HG03521 (cell line): ENCODE data around the gene CEP72.
"Not testable (repeated sequence)": the region's sequence is repeated elsewhere in the genome, so short reads cannot be mapped to it uniquely, and the experiment has no call there.

Experiments used
- ATAC-seq: cut with Tn5 transposase; IDR thresholded peaks from one replicate; pipeline ENCODE4 v1.9.1; 2021; ENCODE audit warnings: mild to moderate bottlenecking, moderate library complexity; ENCODE audit not compliant: unreplicated experiment

CEP72 gene

GRCh38 chr5:579746-580366 lies 32.3 kb upstream of the CEP72 start:
- ATAC-seq = no peak

GRCh38 chr5:580436-580835 lies 31.7 kb upstream of the CEP72 start:
- no peak for ATAC-seq

DNA sequence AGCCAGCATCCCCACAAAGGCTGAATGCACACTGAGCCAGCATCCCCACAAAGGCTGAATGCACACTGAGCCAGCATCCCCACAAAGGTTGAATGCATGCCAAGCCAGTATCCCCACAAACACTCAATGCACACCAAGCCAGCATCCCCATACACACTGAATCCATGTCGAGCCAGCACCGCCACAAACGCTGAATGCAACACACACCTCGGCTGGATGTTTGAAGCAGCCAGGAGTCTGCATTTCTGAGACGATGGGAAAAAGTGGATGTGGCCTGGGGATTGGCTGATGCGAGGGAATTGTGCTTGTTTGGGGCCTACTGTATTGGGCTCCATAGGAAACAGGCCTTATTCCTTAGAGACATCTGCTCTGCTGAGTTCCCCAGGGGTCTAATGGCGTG lies 30.9 kb upstream of the CEP72 start:
- ATAC-seq = no peak

DNA sequence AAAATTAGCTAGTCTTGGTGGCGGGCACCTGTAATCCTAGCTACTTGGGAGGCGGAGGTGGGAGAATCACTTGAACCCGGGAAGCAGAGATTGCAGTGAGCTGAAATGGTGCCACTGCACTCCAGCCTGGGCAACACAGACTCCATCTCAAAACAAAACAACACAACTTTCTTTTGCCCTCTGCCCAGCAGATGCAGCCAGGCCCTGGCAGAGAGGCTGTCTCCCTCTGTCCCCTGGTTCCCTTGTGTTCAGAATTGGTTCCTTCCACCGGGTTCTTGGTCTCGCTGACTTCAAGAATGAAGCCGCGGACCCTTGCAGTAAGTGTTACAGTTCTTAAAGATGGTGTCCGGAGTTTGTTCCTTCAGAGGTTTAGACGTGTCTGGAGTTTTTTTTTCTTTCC lies 30.2 kb upstream of the CEP72 start:
- ATAC-seq = no peak

- ATAC-seq = not testable (repeated sequence)
These were observed 29.7 kb upstream of the CEP72 start for GRCh38 chr5:582445-582844.

DNA sequence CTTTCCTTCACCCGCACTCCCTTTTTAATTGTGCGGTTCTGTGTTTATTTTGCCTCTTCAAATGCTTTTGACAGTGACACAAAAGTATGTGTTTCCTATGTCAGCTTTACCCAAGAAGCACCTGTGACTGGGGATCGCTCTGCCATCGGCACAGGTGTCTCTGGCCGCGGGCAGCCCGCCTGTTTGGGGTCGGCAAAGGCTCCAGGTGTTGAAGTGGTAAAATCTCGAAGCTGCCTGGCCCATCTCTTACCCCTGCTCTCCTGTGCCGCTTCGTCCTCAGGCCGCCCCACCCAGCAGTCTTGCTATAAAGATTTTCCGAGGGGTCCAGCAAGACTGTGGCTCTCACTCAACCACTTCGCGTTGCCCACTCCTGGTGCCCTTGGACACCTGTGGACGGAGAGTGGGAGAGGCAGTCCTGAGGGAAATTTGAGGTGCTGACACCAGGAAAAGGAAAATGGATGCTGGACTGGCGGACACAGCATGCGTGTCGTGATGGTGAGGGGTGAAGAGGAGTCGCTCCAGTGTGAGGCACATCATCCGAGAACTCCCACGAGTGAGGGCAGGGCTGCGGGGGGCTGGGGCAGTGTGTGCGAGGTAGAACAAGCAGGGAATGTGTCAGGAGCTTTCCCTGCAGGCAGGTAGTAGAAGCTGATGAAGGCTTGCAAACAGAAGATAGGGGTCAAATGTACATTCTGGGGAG lies 29.1 kb upstream of the CEP72 start:
- ATAC-seq = no peak

GRCh38 chr5:583645-584044 lies 28.5 kb upstream of the CEP72 start:
- no peak for ATAC-seq

GRCh38 chr5:584216-584615 lies 27.9 kb upstream of the CEP72 start:
- no peak for ATAC-seq

DNA sequence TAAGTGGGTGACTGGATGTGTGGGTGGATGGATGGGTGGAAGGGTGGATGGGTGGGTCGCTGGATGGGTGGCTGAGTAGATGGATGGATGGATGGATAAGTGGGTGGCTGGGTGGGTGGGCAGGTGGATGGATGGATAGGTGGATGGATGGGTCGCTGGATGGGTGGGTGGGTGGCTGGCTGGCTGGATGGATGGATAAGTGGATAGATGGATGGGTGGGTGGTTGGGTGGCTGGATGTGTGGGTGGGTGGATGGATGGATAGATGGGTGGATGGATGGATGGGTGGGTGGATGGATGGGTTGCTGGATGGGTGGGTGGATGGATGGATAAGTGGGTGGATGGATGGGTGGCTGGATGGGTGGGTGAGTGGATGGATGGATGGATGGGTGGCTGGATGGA lies 27.3 kb upstream of the CEP72 start:
- no peak for ATAC-seq

DNA sequence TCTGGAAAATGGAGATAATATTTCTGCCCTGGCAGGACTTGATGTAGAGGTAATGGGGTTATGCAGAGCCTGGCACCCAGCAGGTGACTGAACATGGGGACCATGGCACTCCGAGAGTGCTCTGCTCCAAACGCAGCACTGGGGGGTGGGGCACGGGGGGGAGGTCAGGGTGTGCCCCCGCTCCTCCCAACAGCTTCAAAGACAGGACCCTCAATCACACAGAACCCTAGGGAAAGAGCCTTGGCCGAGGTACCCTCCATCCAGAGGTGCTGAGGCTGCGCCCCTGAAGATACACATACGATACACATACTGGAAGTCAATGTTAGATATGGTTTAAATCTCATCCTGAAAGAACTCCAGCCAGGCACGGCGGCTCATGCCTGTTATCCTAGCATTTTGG lies 26.6 kb upstream of the CEP72 start:
- ATAC-seq = no peak

GRCh38 chr5:585962-586628 lies 26.0 kb upstream of the CEP72 start:
- no peak for ATAC-seq

DNA sequence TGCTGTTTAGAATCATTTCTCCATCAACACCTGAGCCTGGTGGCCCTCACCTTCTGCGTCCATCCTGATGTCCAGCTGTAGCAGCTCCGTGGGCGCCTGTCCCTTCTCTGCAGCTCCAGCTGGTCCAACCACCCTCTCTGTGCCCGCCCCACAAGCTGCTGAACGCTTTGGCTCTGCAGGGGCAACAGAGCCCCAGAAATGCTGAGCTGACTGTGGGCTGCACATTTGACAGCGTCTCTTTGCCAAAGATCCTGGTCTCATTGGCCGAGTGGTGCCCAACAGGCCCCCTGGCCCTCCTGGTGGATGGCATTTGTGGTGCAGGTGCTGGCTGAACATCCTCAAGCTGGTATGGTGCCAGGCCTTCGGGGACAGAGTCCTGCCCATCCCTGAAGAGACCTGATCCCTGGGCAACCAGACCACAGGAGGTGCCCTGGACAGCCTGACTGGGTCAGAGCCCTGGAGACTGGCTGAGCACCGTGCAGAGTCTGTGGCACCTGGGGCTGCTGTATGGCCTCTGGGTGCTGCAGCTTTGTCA lies 25.3 kb upstream of the CEP72 start:
- ATAC-seq = no peak

- no peak for ATAC-seq
These were observed 24.7 kb upstream of the CEP72 start for GRCh38 chr5:587403-587802.

GRCh38 chr5:588406-588995 lies 23.6 kb upstream of the CEP72 start:
- no peak for ATAC-seq

DNA sequence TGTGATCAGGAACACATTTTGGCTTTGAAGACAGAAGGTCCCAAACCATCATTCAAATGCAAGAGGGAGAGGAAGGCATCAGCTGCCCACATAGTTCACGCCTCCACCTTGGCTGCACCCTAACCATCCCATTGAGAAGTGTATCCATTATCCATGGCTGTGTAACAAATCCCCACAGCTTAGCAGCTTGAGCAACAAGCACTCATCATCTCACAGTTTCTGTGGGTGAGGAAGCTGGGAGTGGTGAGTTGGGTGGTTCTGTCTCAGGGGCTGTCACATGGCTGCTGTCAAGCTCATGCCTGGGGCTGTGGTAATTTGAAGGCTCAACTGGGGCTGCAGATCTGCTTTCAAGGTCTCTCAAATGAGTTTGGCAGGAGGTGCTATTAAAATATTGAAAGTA lies 23.0 kb upstream of the CEP72 start:
- ATAC-seq = no peak

GRCh38 chr5:589588-589987 lies 22.6 kb upstream of the CEP72 start:
- ATAC-seq = no peak

DNA sequence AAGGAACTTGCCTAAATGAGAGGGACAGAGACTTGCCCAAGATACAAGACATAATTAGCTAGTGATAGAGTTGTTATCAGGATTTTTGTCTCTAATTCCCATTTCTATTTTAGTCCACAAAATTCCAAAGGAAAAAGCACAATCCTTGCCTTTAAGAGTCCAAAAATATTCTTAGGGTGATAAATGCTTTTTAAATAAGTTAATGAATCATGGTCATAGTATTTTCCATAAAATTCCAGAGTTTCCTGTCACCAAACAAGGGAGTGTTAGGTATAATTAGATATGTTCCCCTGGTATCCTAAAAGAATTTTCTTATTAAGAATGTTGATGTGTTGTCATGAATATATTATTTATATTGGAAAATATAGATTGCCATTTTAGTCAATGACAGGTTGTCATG lies 21.8 kb upstream of the CEP72 start:
- no peak for ATAC-seq

GRCh38 chr5:591746-592145 lies 20.4 kb upstream of the CEP72 start:
- no peak for ATAC-seq

- ATAC-seq = no peak
These were observed 20.0 kb upstream of the CEP72 start for GRCh38 chr5:592158-592557.

GRCh38 chr5:593511-593910 lies 18.6 kb upstream of the CEP72 start:
- no peak for ATAC-seq

DNA sequence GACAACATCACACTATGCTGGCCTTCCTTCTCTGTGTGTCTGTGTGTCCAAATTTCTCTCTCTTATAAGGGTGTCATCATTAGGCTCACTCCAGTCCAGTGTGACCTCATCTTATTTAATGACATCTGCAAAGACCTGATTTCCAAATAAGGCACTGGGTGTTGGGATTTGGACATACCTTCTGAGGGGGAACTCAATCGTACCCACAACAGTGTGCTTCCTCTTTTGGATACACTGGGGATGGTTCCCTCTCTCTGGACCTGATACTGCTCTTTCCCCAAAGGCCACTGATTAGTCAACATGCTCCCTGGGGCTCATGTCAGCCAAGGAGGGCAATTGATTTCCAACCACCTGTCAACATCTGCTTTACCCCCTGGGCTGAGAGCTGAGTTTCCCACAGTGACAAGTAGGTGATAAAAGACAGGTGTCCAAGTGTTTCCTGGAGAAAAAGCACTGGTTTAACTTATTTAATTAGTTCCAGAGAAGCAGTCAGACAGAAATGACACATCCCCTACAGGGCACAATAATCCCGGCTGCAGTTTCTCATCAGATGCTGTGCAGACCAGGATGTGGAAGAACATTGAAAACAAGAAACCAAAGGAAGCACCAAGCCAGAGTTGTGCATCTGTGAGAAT lies 17.8 kb upstream of the CEP72 start:
- ATAC-seq = no peak
